ENCODE data around the gene TREH.
"Not testable (repeated sequence)": the region's sequence is repeated elsewhere in the genome, so short reads cannot be mapped to it uniquely, and the experiment has no call there.

Gene TREH

DNA sequence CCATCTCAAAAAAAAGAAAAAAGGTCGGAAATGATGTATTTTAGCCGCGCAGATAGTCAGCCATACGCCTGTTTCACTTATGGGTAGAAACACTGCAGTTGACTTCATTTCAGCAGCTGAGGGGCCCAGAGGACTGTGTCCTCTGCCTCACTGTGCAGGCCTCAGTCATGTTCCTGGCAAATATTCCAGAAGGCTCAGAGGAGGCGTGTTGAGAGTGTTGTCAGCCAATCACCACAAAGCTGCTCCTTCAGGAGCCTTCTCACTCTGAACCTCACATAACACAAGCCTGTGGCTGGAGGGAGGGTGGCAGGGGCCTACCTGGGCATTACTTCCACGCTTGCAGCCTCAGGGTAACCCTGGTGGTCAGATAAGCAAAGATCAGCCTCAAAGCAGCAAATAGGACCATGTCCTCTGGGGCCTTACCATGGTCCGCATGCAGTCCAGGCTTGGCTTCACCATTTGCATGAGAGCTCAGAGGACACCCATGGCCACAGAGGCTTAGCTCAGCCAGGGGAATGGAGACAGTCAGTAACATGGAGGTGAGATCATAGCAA lies 17.3 kb upstream of the TREH start:
- no peak for DNase-seq

DNA sequence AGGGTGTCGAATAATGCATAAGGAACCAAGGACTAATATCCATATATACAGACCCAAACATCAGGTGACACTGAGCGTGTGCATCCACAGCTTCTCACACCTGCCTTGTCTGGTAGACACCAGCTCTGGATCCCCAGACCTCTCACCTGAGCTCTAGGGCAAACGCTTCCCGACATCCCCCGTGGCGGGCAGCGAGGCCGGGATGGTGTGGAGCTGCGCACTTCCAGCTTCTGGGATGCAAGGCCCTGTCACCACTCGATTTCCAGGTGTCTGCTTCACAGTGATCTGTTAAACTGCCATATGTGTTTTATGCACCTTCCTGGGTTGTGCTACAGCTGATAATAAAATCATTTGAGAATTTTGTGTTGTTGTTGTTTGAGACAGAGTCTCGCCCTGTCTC lies 15.3 kb upstream of the TREH start:
- no peak for DNase-seq

DNA sequence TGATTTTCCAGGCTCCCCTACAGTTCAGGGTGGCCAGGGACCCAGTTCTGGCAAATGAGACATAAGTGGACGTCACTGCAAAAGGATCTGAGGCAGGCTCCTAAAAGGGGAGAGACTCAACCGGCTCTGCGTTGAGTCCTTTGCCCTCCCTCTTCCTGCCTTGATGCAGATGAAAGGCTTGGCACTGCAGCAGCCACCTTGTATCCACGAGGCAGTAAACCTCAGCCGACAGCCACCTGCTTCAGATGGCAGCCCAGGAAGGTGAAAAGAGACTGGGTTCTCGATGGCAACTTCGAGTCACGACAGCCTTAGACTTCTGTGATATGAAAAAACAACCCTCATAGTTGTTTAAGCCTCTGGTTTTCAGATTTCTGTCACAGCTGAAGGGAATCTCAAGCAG lies 14.7 kb upstream of the TREH start:
- no peak for DNase-seq

DNA sequence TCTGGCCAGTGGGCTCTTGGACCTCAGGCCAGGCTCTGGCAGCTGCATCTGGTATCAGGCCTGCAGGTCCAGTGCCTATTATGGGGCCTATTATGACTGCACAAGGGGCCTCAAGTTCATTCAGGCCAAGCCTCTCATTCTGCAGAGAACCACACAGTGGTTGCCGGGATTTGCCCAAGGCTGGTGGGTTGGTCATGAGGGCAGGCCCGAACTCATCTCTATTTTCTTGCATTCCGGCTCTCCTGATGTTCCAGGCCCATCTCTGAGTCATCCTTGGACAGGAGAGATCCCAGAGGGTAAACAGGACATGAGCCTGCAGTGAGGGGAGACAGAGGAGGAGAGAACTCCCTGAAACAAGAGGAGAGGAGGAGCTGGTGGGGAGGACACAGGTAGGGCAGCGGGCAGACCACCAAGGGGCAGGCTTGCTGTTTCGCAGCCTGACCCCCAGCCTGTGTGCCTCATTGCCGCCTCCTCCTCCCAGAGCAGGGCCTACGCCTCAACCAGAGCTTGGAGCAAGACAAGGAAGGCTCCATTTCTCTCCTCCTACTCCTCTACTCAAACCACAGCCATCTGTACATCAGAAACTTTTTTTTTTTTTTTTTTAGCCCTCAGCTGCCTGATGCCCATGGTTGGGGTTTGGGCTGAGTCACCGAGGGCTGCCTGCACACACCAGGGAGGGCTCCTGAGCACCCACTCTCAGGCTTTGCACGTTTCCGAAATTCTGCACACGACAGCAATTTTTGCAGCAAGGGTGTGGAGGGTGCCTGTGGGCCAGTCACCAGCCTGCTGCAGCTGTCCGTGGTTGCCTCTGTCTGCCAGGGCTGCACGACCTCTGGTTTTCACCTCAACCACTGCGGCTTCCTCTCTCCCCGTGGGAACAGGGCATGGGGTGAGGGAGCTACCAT lies 12.7 kb upstream of the TREH start:
- DNase-seq, result no peak

DNA sequence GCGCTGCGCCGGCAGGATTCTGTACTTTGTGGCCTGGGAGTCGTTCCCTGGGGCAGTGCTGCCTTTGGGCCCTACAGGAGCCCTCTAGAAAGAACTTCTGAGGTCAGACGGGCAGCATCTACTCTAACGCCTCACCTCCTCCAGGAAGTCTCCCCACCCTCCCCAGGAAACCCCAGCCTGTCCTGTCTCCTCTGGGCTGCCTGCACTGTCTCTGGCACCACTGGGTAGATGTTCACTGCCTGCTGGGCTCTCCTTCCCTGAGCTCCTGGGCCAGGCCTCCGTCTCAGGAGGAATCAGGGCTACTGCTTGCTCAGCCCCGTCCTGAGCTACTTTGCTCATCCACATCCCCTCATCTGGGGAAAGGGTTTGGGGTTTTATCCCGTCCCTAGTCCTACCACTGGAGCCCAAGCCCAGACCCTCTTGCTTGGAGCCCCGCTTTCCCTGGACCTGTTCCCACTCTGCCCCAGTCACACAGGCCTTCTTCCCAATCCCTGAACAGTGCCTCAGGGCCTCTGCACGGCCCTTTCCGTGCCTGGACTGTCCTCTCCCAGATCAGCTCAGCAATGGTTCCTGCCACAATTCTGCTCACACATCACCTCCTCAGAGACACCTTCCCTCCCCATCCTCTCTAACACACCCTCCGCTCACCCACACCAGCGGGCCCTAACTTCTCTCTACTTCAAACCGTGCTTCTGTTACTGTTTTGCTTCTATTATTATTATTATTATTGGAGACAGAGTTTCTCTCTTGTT lies 11.3 kb upstream of the TREH start:
- DNase-seq, result no peak

DNA sequence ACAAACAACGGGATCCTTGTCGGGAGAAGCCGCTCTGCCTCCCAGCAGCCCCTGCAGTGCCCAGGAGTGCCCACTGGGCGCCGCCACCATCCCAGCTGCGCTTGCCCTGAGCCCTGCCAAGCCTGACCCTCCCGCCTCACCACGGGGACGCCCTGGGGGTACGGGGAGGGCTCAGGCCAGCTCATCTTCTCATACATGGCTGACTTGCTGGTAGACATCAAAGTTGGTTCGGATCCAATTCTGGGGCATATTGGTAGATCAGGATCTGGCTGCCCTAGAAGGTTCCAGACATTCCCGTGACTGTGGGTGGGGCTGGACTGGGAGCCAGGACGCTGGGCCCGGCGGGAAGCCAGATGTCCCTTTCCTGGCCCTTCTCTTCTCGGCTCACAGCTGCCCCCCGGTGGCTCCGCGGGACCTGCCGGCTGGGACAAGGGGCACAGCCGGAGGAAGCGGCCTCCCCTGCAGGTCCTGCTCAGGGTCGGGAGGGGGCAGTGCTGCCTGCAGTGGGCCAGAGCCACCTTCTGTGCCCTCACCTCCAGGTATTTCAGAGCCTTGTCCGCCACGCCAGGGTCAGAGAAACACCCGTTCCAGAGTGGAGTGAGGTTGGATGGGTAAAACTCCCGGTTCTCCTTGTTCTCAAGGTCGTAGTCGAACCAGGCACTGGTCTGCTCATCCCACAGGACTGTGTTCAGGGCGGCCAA lies 10.6 kb upstream of the TREH start:
- DNase-seq, result peak; percentile 76

DNA sequence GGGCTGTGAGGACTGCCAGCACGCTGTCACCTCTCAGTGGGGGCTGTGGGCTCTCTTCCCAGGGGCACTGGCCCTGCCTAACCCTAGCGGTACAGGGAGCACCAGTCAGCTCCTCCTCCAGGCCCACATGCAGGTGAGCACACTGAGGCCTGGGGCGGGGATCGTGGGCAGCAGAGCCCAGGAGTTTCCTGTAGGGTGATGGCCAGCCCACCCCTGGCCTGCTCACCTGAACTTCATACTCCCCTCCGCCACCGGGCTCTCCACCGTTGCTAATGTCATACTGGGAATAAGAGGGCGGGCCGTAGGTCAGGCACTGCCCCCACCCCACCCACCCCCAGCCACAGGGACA lies 10.0 kb upstream of the TREH start:
- DNase-seq, result no peak

DNA sequence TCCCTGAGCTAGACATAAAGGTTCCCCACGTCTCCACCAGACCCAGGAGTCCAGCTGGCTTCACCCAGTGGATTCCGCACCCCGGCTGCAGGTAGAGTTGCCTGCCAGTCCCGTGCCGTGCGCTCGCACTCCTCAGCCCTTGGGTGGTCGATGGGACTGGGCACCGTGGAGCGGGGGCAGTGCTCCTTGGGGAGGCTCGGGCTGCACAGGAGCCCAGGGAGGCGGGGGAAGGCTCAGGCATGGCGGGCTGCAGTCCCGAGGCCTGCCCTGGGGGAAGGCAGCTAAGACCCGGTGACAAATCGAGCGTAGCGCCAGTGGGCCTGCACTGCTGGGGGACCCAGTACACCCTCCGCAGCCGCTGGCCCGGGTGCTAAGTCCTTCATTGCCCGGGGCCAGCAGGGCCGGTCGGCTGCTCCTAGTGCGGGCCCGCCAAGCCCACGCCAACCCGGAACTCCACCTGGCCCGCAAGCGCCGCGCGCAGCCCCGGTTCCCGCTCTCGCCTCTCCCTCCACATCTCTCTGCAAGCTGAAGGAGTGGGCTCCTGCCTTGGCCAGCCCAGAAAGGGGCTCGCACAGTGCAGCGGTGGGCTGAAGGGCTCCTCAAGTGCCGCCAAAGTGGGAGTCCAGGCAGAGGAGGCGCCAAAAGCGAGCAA lies 9.5 kb upstream of the TREH start:
- no peak for DNase-seq

DNA sequence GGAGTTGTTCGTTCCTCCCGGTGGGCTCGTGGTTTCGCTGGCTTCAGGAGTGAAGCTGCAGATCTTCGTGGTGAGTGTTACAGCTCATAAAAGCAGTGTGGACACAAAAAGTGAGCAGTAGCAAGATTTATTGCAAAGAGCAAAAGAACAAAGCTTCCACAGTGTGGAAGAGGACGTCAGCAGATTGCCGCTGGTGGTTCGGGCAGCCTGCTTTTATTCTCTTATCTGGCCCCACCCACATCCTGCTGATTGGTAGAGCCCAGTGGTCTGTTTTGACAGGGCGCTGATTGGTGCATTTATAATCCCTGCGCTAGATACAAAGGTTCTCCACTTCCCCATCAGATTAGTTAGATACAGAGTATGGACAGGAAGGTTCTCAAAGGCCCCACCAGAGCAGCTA lies 8.9 kb upstream of the TREH start:
- DNase-seq, result not testable (repeated sequence)

DNA sequence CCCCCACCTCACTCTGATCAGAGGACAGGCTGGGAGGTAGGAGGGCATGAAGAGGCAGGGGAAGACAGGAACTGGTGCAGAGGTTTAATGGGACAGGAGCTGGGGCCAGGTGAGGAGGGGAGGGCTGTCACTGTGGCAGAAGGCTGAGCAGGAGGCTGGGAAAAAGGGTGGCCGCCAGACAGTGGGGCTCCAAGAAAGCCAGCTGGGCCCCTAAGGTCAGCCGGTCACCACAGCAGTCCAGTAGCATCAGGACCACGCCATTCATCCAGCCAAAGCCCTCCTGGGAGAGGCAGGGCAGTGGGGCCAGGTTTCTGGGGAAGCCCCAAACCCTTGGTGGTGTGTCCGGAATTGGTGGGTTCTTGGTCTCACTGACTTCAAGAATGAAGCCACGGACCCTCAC lies 8.5 kb upstream of the TREH start:
- no peak for DNase-seq

DNA sequence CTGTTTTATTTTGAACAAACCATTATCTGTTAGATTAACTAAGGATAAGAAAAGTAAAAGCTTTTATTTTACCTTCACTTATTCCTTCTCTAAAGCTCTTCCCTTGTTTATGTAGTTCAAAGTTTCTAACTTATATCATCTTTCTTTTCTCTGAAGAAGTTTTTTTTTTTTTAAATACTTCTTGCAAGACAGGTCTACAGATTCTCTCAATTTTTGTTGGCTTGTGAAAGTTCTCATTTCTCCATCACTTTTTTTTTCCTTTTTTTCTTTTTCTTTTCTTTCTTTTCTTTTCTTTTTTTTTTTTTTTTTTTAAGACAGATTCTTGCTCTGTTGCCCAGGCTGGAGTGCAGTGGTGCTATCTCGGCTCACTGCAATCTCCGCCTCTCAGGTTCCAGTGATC lies 4.7 kb upstream of the TREH start:
- DNase-seq, result no peak

DNA sequence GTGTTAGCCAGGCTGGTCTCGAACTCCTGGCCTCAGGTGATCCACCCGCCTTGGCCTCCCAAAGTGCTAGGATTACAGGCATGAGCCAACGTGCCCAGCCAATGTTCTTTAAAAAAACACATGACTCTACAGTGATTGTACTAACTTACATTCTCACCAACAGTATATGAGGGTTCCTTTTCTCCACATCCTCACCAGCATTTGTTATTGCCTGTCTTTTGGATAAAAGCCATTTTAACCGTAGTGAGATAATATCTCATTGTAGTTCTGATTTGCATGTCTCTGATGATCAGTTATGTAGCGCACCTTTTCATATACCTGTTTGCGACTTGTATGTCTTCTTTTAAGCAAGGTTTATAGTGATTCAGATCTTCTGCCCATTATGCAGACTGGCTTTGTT lies 3.5 kb upstream of the TREH start:
- DNase-seq, result not testable (repeated sequence)

DNA sequence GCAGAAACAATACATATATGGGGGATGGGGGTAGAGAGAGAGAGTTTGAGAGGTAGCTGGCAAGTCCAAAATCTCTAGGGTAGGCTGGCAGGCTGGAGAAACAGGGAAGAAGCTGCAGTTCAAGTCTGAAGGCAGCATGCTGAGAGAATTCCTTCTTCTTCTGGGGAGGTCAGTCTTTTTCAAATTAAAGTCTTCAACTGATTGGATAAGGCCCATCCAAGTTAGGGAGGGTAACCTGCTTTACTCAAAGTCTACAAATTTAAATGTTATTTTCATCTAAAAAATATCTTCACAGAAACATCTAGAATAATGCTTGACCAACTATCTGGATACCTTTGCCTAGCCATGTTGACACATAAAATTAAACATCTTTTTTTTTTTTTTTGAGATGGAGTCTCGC lies 2.9 kb upstream of the TREH start:
- no peak for DNase-seq

DNA sequence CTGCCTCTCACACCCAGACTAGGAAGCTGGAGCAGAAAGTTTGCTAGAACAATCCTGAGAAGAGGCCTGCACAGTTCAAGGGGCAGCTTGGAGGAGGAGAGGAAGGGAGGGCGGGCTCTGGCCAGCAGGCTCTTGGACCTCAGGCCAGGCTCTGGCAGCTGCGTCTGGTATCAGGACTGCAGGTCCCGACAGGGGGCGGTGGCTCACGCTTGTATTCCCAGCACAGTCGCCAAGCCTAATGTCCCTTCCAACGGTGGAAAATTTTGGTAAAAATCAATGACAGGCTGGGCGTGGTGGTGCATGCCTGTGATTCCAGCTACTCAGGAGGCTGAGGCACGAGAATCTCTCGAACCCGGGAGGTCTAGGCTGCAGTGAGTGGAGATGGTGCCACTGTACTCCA lies 542 bp downstream of the TREH start:
- not testable (repeated sequence) for DNase-seq

DNA sequence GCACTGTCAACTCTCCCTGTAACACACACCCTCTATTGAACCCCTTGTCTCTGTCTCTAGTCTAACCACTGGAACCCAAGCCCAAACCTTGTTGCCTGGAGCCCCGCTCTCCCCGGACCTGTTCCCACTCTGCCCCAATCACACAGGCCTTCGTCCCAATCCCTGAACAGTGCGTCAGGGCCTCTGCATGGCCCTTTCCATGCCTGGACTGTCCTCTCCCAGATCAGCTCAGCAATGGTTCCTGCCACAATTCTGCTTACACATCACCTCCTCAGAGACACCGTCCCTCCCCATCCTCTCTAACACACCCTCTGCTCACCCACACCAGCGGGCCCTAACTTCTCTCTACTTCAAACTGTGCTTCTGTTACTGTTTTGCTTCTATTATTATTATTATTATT lies 1.5 kb downstream of the TREH start:
- DNase-seq, result no peak

DNA sequence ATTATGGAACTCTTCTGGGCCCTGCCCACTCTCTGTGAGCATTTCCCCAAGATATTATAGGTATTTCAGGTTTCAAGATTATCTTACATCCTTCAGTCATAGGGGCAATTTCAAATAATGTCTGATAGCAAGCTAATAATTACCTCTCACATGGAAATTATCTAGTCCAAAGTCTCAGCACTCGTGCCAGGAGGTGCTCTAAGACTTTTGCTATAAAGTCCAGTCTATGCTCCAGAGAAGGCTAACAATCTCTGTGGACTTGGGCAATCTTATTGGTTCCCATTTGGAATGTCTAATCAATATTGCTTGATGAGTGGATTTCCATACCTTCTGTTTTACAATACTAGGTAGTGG lies 5.4 kb downstream of the TREH start:
- DNase-seq, result no peak

DNA sequence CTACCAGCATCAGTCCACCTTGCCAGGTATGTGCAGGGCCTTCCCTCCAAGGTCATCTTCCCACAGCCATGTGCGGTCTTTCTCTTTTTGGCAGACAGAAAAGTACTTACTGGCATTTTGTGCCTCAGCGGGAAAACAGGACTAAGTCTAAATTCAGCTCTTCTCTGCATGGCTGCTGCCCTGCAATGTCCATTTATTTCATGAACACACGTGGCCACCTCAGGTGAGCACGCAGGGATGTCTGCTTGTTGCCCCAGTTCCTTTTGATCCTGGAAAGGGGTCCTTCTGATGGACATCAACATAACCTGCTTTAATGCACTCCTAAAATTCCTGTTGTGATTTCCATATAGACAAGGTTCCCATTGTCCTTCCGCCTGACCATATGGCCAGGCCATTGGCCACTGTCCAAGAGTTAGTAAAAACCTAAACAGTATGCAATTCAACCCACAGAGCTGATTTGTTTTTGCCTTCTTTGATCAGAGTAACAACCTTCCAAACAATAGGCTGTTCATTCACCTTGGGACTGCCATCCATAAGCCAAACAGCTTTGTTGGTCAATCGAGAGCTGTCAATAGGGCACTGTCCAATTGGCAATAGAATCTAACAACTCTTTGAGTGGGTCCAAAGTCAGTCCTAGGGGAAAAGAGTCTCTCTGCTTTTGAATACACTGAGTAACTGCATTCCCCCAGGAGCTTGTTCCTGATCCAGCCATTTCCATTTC lies 5.9 kb downstream of the TREH start:
- DNase-seq, result no peak

DNA sequence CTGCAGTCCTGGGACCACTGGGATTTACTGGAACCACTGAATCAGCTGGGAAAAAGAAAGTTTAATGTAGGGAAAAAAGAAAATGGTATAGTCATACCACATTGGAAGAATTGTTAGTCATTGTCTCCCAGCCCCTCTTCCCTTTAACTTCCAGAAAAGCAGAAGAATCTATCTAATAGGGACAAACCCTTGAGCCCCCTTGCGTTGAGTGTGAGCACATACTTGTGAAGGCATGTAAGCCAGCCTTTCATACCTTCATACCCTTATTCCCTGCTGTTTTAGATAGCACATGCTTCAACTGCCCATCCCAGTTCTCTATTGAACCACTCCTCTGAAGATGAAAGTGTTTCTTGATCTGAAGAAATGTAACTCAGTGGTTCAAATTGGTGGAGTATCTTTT lies 6.6 kb downstream of the TREH start:
- DNase-seq, result no peak

DNA sequence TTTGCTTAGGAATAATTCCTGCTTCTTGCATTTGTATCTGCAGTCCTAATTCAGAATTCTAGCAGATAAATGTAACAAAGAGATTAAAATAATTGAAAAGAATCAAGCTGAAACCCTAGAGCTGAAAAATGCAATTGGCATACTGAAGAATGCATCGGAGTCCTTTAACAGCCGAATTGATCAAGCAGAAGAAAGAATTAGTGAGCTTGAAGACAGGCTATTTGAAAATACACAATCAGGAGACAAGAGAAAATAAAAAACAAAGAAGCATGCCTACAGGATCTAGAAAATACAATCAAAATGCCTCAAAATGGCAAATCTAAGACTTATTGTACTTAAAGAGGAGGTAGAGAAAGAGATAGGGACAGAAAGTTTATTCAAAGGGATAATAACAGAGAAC lies 8.2 kb downstream of the TREH start:
- DNase-seq, result no peak

DNA sequence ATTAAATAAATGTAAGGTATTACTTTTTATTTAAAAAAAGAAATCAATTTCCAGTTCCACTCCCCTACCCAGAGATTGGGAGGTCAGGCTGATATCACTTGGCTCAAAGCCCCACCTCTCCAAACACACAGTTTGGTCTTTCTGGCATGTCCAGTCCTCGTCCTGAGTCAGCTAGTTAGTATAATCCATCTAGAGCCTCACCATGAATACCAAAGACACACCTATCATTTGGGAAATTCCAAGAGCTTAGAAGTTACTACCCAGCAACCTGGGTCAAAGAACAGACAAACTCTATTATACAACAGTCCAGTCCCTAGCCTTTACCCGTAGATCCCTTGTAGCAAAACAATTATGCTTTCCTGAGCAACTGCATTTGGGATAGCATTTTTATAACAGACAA lies 9.4 kb downstream of the TREH start:
- no peak for DNase-seq

DNA sequence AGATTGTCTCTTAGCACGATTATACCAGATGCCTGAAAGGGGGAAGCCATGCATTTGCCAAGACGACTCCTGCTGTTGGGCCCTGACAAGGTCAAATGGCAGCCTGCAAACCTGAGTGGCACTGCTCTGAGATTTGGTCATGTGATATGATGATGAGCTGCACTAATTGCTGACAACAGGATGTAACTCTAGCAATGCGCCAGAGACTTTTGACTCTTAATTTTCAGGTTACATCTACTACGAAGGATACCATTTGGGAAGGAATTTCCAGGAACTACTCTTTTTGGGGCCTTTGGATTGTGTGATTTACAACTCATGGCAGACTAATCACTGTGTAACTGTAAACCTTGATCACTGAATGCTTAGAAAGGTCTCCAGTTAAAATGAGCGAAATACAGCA lies 13.1 kb downstream of the TREH start:
- no peak for DNase-seq

DNA sequence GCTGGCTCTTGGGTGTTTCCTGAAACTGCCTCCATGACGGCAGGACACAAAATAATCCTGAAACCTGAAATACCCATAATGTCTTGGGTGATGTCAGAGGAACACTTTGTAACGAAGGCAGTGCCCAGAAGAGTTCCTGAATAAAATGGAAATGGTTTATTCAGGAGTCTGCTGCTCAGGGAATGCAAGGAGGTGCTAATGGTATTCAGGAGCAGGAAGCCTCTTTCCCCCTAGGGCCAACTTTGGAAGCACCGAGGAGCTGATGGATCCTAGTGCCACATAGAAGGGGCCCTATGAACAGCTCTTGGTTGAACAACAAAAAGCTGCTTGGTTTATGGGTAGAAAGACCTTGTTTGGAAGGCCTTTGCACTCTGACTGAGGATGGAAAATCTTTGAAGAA lies 15.5 kb downstream of the TREH start:
- DNase-seq, result no peak

DNA sequence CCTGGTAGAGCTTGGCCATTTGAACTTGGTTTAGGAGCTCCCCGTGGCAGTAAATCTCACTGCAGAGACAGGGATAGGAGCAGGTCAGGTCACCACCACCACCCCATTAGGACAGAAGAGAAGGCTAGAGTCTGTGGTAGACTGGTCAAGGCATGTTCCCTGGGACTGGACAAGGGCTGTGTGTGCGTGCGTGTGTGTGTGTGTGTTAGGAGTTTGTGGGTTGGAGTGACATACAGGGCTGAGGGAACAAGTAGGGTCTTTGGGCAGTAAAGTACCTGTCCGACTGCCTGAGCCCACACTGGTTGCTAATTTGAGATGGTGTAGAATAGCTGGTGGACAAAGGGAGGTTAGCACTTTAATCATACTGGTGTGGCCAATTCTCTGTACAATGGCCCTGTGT lies 16.1 kb downstream of the TREH start:
- no peak for DNase-seq
